Breast epithelium (tissue), 4 donors: ENCODE data around the gene RHBDL2. TPM values are rescaled to one million over a fixed set of nuclear protein-coding genes. Genes with fewer than 3 reads are reported as not detected.
"Not testable (repeated sequence)": the region's sequence is repeated elsewhere in the genome, so short reads cannot be mapped to it uniquely, and the experiment has no call there.

Experiments used
- DNase-seq, 2 donors: peaks; one replicate each; pipeline ENCODE4 v3.0.0-alpha.2; 2019; ENCODE audit warnings: low spot score in 2 of 2
- H3K27ac ChIP-seq, 2 donors: fragments of 200-600 bp; sonication (generic) in 1 of 2; one replicate each; pipeline ENCODE4 v1.5.1; 2016 to 2019; ENCODE audit warnings: mild to moderate bottlenecking in 1 of 2
- H3K27me3 ChIP-seq, 2 donors: fragments of 200-600 bp; sonication (generic) in 1 of 2; one replicate each; pipeline versions ENCODE4 v1.5.1 to v1.6.0; 2017 to 2019; ENCODE audit warnings: control low read depth in 1 of 2, mild to moderate bottlenecking in 1 of 2
- H3K36me3 ChIP-seq: fragments of 200-600 bp; one replicate; pipeline ENCODE4 v1.5.1; 2019
- H3K4me1 ChIP-seq, 2 donors: fragments of 200-600 bp; sonication (generic); one replicate each; pipeline ENCODE4 v1.5.1; 2016 to 2019; ENCODE audit warnings: control low read depth in 1 of 2
- H3K4me3 ChIP-seq, 3 donors: fragments of 200-600 bp; sonication (generic); 1 replicate in 2 of 3; 2 replicates in 1 of 3; pipeline ENCODE4 v1.5.1; 2016 to 2019; ENCODE audit warnings: mild to moderate bottlenecking in 3 of 3, moderate library complexity in 2 of 3
- H3K9me3 ChIP-seq, 2 donors: fragments of 200-600 bp; sonication (generic) in 1 of 2; one replicate each; pipeline ENCODE4 v1.5.1; 2016 to 2019; ENCODE audit warnings: control low read depth in 1 of 2
- POLR2A ChIP-seq: fragments of 450-650 bp; IDR thresholded peaks from one replicate; pipeline ENCODE4 v1.6.1; 2016; ENCODE audit warnings: antibody characterized with exemption, mild to moderate bottlenecking, moderate library complexity
- POLR2AphosphoS5 ChIP-seq, 3 donors: sonication (generic); formaldehyde crosslinking; IDR thresholded peaks; one replicate each; pipeline ENCODE4 v1.6.1; 2017; ENCODE audit warnings: antibody characterized with exemption in 3 of 3
- intact Hi-C: fragments of 100-400 bp; cut with DNase I; formaldehyde crosslinking; loops from one replicate; pipeline ENCODE4 v1.15.1; 2023; ENCODE audit warnings: low total_unique reads
- total RNA-seq, 3 donors: library from RNA; depleted of rRNA; stranded (reverse); fragments of >200 nt; gene quantifications; one replicate each; pipeline ENCODE4 v1.1.0, GENCODE V29; 2016
- TF ChIP-seq, protein P1 (sequence below), 3 donors: fragments of 450-650 bp; IDR thresholded peaks; one replicate each; pipeline ENCODE4 v1.5.1; 2016 to 2017; ENCODE audit warnings: antibody characterized with exemption in 3 of 3, mild to moderate bottlenecking in 3 of 3, moderate library complexity in 3 of 3

The RHBDL2 gene
- total RNA-seq, 3 donors from 2014 or later: 0.16 to 1.6 (median 0.33) TPM

DNA sequence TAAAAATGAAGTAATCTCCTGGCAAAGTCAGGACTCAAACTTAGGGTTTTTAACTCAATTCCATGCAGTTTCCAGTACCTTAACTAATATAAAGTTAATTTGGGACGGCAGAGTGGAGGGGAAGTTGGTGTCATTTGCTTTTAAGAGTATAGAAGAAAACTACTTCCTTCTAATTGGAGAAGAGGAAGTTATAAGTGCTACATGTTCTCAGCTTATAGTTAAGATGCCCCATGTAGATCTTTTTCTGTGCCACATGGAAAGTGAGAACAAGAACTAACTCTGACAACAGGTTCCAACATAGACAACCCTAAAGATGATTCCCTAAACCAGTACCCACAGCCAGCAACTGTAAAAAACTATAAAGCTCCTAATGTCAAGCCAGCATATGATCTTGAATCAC, 93.6 kb downstream of the RHBDL2 start:
- Histone ChIP-seq H3K27ac (no peak overlapping the region), H3K27me3 (no peaks in the 10 kb centered on the region), H3K4me3 (no peak overlapping the region), H3K4me1 (no peaks in the 10 kb centered on the region), H3K9me3 (no peaks in the 10 kb centered on the region), H3K36me3 (no peaks in the 10 kb centered on the region)
- DNase-seq: no peak
- intact Hi-C loops: loop anchor here (5.0 kb wide), 1 partner anchor 1041 kb away; the partner anchor contains the start of genes C1orf122 and YRDC
- TF ChIP-seq, protein P1, sequence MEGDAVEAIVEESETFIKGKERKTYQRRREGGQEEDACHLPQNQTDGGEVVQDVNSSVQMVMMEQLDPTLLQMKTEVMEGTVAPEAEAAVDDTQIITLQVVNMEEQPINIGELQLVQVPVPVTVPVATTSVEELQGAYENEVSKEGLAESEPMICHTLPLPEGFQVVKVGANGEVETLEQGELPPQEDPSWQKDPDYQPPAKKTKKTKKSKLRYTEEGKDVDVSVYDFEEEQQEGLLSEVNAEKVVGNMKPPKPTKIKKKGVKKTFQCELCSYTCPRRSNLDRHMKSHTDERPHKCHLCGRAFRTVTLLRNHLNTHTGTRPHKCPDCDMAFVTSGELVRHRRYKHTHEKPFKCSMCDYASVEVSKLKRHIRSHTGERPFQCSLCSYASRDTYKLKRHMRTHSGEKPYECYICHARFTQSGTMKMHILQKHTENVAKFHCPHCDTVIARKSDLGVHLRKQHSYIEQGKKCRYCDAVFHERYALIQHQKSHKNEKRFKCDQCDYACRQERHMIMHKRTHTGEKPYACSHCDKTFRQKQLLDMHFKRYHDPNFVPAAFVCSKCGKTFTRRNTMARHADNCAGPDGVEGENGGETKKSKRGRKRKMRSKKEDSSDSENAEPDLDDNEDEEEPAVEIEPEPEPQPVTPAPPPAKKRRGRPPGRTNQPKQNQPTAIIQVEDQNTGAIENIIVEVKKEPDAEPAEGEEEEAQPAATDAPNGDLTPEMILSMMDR (IDR thresholded peaks at IDR 0.05): no peak
- TF ChIP-seq POLR2A (no peak), POLR2AphosphoS5 (IDR thresholded peaks at IDR 0.05) (no peak)

- intact Hi-C loops: loop anchor here (5.0 kb wide), 1 partner anchor 1039 kb away; the partner anchor contains the start of genes C1orf122 and YRDC
- H3K9me3 ChIP-seq: no peaks in the 10 kb centered on the region
- no peak overlapping the region for H3K4me3 ChIP-seq
- H3K27ac ChIP-seq: no peak overlapping the region
- no peaks in the 10 kb centered on the region for H3K4me1 ChIP-seq
- H3K36me3 ChIP-seq: no peaks in the 10 kb centered on the region
- H3K27me3 ChIP-seq: no peaks in the 10 kb centered on the region
- DNase-seq: no peak
- TF ChIP-seq POLR2AphosphoS5 (IDR thresholded peaks at IDR 0.05) (no peak), POLR2A (no peak)
- TF ChIP-seq, protein P1 (IDR thresholded peaks at IDR 0.05): no peak
Observed at GRCh38 chr1:38846210-38846609, 95.4 kb downstream of the RHBDL2 start.

DNA sequence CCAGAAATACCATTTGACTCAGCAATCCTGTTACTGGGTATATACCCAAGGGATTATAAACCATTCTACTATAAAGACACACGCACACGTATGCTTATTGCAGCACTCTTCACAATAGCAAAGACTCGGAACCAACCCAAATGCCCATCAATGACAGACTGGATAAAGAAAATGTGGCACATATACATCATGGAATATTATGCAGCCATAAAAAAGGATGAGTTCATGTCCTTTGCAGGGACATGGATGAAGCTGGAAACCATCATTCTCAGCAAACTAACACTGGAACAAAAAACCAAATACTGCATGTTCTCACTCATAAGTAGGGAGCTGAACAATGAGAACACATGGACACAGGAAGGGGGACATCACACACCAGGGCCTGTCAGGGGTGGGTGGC, 96.5 kb downstream of the RHBDL2 start:
- DNase-seq, H3K4me3 ChIP-seq: not testable (repeated sequence)
- intact Hi-C loops: loop anchor here (5.0 kb wide), 1 partner anchor 1038 kb away; the partner anchor contains the start of genes C1orf122 and YRDC

GRCh38 chr1:38840281-38840680, 101.3 kb downstream of the RHBDL2 start:
- Histone ChIP-seq H3K4me3 (no peak overlapping the region), H3K36me3 (peaks cover 4% of the 10 kb centered on the region), H3K4me1 (no peaks in the 10 kb centered on the region), H3K27ac (no peak overlapping the region), H3K9me3 (no peaks in the 10 kb centered on the region), H3K27me3 (no peaks in the 10 kb centered on the region)
- intact Hi-C loops: no loop called here
- DNase-seq: no peak
- TF ChIP-seq POLR2AphosphoS5 (IDR thresholded peaks at IDR 0.05) (no peak), POLR2A (no peak)
- TF ChIP-seq, protein P1 (IDR thresholded peaks at IDR 0.05): no peak

More for the DNA sequence above, 96.5 kb downstream of the RHBDL2 start:
- H3K27ac ChIP-seq, H3K4me1 ChIP-seq, H3K9me3 ChIP-seq, H3K27me3 ChIP-seq, H3K36me3 ChIP-seq: not testable (repeated sequence)

GRCh38 chr1:38839363-38839762, 102.3 kb downstream of the RHBDL2 start:
- no peak for DNase-seq
- no peaks in the 10 kb centered on the region for H3K9me3 ChIP-seq
- H3K4me3 ChIP-seq: no peak overlapping the region
- TF ChIP-seq, protein P1 (IDR thresholded peaks at IDR 0.05): no peak
- TF ChIP-seq POLR2AphosphoS5 (IDR thresholded peaks at IDR 0.05) (no peak), POLR2A (no peak)
- H3K27me3 ChIP-seq: no peaks in the 10 kb centered on the region
- intact Hi-C loops: no loop called here
- H3K27ac ChIP-seq: no peak overlapping the region
- H3K4me1 ChIP-seq: no peaks in the 10 kb centered on the region
- H3K36me3 ChIP-seq: peaks cover 4% of the 10 kb centered on the region

DNA sequence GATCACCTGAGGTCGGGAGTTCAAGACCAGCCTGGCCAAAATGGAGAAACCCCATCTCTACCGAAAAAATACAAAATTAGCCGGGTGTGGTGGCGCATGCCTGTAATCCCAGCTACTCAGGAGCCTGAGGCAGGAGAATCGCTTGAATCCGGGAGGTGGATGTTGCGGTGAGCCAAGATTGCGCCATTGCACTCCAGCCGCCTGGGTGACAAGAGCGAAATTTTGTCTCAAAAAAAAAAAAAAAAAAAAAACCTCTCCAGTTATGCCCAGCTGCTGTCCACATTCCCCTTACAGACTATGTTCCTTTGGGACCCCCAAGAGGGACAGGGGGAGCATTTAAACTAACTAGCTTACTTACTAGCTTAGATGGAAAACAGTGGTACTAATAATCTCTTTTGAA, 105.3 kb downstream of the RHBDL2 start:
- H3K4me1 ChIP-seq, H3K27ac ChIP-seq, H3K36me3 ChIP-seq, H3K9me3 ChIP-seq, H3K4me3 ChIP-seq, intact Hi-C loops, H3K27me3 ChIP-seq, DNase-seq: not testable (repeated sequence)

Other genes with a start within 250 kb of the RHBDL2 start
- gene RRAGC, start 82.1 kb downstream of the RHBDL2 start, total RNA-seq: 10 to 100 TPM; 19.2 to 34.9 (median 19.7) TPM
- 10 to 100 TPM in 2 of 3 donors, 1 to 10 TPM in 1; 9.1 to 36.1 (median 15.1) TPM for gene MYCBP, start 68.5 kb downstream of the RHBDL2 start, total RNA-seq
- gene GJA9, start 60.2 kb downstream of the RHBDL2 start, total RNA-seq: not detected
- 10 to 100 TPM; 34.7 to 35.1 (median 34.8) TPM for gene AKIRIN1, start 49.4 kb upstream of the RHBDL2 start, total RNA-seq
- gene NDUFS5, start 84.5 kb upstream of the RHBDL2 start, total RNA-seq: 100 to 1,000 TPM; 299 to 582 (median 393) TPM